Neutrophil (primary cell): ENCODE data around the gene TNFRSF6B.
A peak's percentile ranks its signal among the peaks of the same experiment; 100 is the strongest.

Source experiments
- H3K27ac ChIP-seq: fragments of 200-600 bp; sonication (generic); 2 replicates; pipeline ENCODE4 v1.5.1; 2016; ENCODE audit warnings: mild to moderate bottlenecking, moderate library complexity
- H3K27me3 ChIP-seq: fragments of 200-600 bp; sonication (generic); 2 replicates; pipeline ENCODE4 v1.6.0; 2016; ENCODE audit warnings: mild to moderate bottlenecking
- H3K36me3 ChIP-seq: fragments of 200-600 bp; sonication (generic); 2 replicates; pipeline ENCODE4 v1.5.1; 2017
- H3K4me1 ChIP-seq, 2 experiments: fragments of 200-600 bp in 1 of 2; sonication (generic) in 1 of 2; 1 replicate in 1 of 2; 2 replicates in 1 of 2; pipeline versions ENCODE4 v1.5.1 to v1.6.1; 2013 to 2016; ENCODE audit warnings: low read depth in 1 of 2, low read length in 1 of 2, mild to moderate bottlenecking in 1 of 2, moderate library complexity in 1 of 2; ENCODE audit not compliant: control insufficient read depth in 1 of 2, insufficient read depth in 1 of 2
- H3K4me3 ChIP-seq, 2 experiments: fragments of 200-600 bp in 1 of 2; sonication (generic) in 1 of 2; 1 replicate in 1 of 2; 2 replicates in 1 of 2; pipeline ENCODE4 v1.5.1; 2013 to 2016; ENCODE audit warnings: low read depth in 1 of 2, low read length in 1 of 2, mild to moderate bottlenecking in 1 of 2, moderate library complexity in 1 of 2
- H3K9me3 ChIP-seq: fragments of 200-600 bp; sonication (generic); 2 replicates; pipeline ENCODE4 v1.5.1; 2016
- TF ChIP-seq, protein P1 (sequence below): fragments of 200-600 bp; sonication (generic); IDR thresholded peaks from 2 replicates; pipeline ENCODE4 v1.5.1; 2016; ENCODE audit warnings: antibody characterized with exemption

TNFRSF6B gene

DNA sequence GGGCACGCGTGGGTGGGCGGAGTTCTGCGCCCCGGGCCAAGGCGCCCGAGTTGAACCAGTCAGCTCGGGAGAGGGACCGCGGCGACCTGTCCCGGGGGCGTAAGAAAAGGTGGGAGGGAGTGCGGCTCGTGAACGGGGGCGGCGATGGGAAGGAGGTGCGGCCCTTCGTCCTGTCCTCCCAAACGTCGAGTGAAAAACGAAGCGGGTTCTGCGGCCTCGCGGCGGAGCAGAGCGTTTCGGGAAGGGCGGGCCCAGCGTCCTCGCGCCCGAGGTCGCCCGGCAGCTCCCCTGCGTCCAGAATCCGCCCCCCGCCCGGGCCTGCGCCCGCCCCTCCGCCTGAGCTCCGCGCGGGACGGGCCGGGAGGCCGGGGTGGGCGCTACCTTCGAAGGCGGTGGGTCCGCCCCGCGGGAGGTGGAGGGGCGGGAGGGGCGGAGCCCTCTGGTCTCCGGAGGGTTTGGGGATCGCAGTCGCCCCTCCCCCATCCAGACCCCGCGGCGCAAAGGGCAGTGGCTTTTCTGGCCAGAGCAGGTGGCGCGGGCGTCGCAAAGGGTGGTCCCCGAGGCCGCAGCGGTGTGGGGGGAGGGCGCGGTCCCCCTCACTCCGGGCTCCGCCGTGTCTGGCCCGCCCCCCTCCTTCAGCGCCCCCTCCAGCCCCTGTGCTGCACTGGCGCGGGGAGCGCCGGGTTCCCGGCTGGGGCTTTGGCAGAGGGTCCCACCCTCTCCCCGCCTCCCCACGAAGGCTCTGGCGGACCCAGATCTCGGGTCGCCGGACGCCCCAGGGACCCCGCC lies 44.1 kb upstream of the TNFRSF6B start:
- TF ChIP-seq, protein P1, sequence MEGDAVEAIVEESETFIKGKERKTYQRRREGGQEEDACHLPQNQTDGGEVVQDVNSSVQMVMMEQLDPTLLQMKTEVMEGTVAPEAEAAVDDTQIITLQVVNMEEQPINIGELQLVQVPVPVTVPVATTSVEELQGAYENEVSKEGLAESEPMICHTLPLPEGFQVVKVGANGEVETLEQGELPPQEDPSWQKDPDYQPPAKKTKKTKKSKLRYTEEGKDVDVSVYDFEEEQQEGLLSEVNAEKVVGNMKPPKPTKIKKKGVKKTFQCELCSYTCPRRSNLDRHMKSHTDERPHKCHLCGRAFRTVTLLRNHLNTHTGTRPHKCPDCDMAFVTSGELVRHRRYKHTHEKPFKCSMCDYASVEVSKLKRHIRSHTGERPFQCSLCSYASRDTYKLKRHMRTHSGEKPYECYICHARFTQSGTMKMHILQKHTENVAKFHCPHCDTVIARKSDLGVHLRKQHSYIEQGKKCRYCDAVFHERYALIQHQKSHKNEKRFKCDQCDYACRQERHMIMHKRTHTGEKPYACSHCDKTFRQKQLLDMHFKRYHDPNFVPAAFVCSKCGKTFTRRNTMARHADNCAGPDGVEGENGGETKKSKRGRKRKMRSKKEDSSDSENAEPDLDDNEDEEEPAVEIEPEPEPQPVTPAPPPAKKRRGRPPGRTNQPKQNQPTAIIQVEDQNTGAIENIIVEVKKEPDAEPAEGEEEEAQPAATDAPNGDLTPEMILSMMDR, result no peak
- no peaks in the 10 kb centered on the region for H3K36me3 ChIP-seq
- peak overlapping the region; percentile 41 to 43 for H3K4me3 ChIP-seq
- H3K4me1 ChIP-seq, result peaks cover 10 to 22% of the 10 kb centered on the region in 2 experiments
- H3K27me3 ChIP-seq, result peaks cover 75% of the 10 kb centered on the region
- no peak overlapping the region for H3K27ac ChIP-seq
- no peaks in the 10 kb centered on the region for H3K9me3 ChIP-seq

DNA sequence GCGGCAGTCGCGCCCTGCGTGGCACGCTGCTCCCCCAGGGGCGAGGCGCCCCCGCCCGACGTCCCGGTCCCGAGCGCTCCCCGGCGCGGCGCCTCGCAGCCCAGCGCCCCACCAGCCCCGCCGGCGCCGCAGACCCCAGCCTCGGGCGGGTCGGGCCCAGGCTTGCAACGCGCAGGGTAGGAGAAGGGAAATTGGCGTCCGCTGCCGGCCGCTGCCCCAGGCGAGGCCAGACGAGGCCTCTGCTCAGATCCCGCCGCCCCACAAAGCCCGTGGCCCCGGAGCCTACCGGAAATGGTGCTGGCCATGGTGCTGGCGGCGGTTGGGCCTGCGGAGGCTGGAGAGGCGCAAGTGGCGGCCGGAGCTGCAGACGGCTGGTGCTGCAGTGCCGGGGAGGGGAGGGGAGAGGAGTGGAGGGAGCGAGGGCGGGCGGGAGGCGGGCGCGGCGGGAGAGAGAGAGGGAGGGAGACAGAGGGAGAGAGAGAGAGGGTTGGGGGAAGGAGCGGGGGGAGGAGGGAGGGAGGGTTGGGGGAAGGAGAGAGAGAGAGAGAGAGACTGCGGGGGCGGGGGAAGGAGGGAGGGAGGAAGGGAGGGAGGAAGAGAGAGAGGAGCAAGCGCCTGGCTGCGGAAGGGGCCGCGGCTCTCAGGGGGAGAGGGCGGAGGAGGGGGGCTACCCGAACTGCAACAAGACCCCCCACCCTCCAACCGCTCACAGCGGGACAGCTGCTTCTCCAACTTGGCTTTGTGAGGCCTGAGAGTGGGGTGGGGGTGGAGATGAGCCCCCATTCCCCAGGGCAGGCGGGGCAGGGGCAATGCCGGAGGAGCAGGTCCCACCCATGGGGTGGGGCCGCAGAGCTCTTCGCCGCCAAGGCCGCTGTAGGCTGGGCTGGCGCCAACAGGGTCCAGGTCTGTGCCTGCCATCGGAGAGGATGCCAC lies 43.1 kb upstream of the TNFRSF6B start, which contains the start of gene STMN3:
STMN3 (minus strand) TSS at position 384 of the 933 bp plus-strand sequence; CDS start at position 305, 79 bp downstream.
- Histone ChIP-seq H3K27ac (no peak within 1 kb of the TSS), H3K27me3 (peaks cover 72% of the 10 kb centered on the region), H3K4me3 (peak within 1 kb of the TSS; percentile 41 to 43), H3K9me3 (no peaks in the 10 kb centered on the region), H3K36me3 (no peaks in the 10 kb centered on the region), H3K4me1 (peaks cover 17 to 29% of the 10 kb centered on the region in 2 experiments)
- TF ChIP-seq, protein P1, result no peak

- TF ChIP-seq, protein P1, result no peak
- H3K9me3 ChIP-seq, result no peaks in the 10 kb centered on the region
- no peak overlapping the region for H3K27ac ChIP-seq
- peaks cover 65% of the 10 kb centered on the region for H3K27me3 ChIP-seq
- no peaks in the 10 kb centered on the region for H3K36me3 ChIP-seq
- H3K4me3 ChIP-seq, result no peak overlapping the region
- H3K4me1 ChIP-seq, result peaks cover 24 to 36% of the 10 kb centered on the region in 2 experiments
Measured at GRCh38 chr20:63653974-63654668, 42.3 kb upstream of the TNFRSF6B start.

DNA sequence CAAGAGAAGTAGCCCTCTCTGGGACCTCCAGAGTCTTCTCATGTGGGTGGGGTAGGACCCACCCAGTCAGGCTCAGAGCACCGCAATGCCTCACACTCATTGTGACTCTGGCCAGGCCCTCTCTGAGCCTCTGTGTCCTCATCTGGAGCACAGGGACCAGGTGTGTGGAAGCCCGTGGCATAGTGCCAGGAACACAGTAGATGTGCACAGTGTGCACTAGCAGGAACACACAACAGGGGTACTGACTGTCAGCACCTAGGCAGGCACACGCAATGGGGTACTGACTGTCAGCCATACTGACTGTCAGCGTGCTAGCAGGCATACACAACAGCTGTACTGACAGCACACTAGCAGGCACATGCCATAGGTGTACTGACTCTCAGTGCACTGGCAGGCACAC lies 41.2 kb upstream of the TNFRSF6B start:
- peaks cover 26 to 39% of the 10 kb centered on the region in 2 experiments for H3K4me1 ChIP-seq

More for the DNA sequence above, 41.2 kb upstream of the TNFRSF6B start:
- H3K9me3 ChIP-seq, result no peaks in the 10 kb centered on the region
- H3K4me3 ChIP-seq, result no peak overlapping the region
- TF ChIP-seq, protein P1, result no peak
- peaks cover 56% of the 10 kb centered on the region for H3K27me3 ChIP-seq
- H3K36me3 ChIP-seq, result no peaks in the 10 kb centered on the region
- no peak overlapping the region for H3K27ac ChIP-seq
